Ishikawa (cell line): ENCODE measurements around the gene FXYD7.

ENCODE experiments used
- CEBPB ChIP-seq: IDR thresholded peaks from 2 replicates; pipeline ENCODE4 v1.6.1; 2012
- CREB1 ChIP-seq: IDR thresholded peaks from 2 replicates; pipeline ENCODE4 v1.6.1; 2012; ENCODE audit warnings: low read depth
- EGR1 ChIP-seq: IDR thresholded peaks from 2 replicates; pipeline ENCODE4 v1.6.1; 2012
- EP300 ChIP-seq: IDR thresholded peaks from 2 replicates; pipeline ENCODE4 v1.6.1; 2012; ENCODE audit warnings: borderline replicate concordance
- FOXM1 ChIP-seq: IDR thresholded peaks from 2 replicates; pipeline ENCODE4 v1.6.1; 2012; ENCODE audit warnings: low read depth, borderline replicate concordance
- NFIC ChIP-seq: IDR thresholded peaks from 2 replicates; pipeline ENCODE4 v1.6.1; 2012
- RAD21 ChIP-seq: IDR thresholded peaks from 2 replicates; pipeline ENCODE4 v1.6.1; 2012; ENCODE audit warnings: low read depth
- TAF1 ChIP-seq: IDR thresholded peaks from 2 replicates; pipeline ENCODE4 v1.6.1; 2012; ENCODE audit warnings: low read depth, mild to moderate bottlenecking
- TCF12 ChIP-seq: IDR thresholded peaks from 2 replicates; pipeline ENCODE4 v1.6.1; 2012; ENCODE audit warnings: low read depth
- TEAD4 ChIP-seq: IDR thresholded peaks from 2 replicates; pipeline ENCODE4 v1.6.1; 2012
- YY1 ChIP-seq: IDR thresholded peaks from 2 replicates; pipeline ENCODE4 v1.6.1; 2012; ENCODE audit warnings: low read depth
- ZBTB7A ChIP-seq: IDR thresholded peaks from 2 replicates; pipeline ENCODE4 v1.6.1; 2012; ENCODE audit warnings: low read depth
- TF ChIP-seq, protein P1 (sequence below): IDR thresholded peaks from 2 replicates; pipeline ENCODE4 v1.6.1; 2012
- TF ChIP-seq, protein P2 (sequence below): IDR thresholded peaks from 2 replicates; pipeline ENCODE4 v1.6.1; 2012; ENCODE audit warnings: low read depth, mild to moderate bottlenecking
- TF ChIP-seq, protein P3 (sequence below): IDR thresholded peaks from 2 replicates; pipeline ENCODE4 v1.6.1; 2012

FXYD7 gene, protein sequence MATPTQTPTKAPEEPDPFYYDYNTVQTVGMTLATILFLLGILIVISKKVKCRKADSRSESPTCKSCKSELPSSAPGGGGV

DNA sequence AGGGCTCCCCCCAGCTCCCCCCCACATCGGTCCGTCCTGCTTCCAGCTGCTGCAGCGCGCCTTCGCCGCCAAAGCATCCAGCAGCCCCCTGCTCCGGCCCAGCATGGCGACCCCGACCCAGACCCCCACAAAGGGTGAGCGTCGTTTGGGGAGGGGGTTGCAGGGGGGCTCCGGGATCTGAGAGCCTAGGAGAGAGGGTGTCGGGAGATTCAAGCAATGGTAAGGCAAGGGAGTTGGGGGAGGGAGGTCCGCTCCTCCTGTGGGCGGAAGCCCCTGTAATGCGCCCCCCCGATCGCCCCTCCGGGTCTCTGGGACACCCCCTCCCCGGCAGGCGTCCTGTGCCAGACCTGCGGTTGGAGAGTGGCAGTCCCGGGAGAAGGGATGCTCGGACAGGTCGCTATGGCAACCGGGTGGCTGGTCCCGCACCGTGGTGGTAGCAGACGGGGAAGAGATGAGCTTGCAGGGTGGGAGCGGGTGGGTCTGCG, at the start of gene FXYD7:
TSS of gene FXYD7 (plus strand) at position 25 of the 485 bp plus-strand sequence. CDS start at position 104, 79 bp downstream.
- no peak for TF ChIP-seq TEAD4
- TF ChIP-seq CEBPB = no peak
- TF ChIP-seq YY1 = no peak
- no peak for TF ChIP-seq TAF1
- TF ChIP-seq EGR1 = no peak
- TF ChIP-seq RAD21 = no peak
- no peak for TF ChIP-seq TCF12

DNA sequence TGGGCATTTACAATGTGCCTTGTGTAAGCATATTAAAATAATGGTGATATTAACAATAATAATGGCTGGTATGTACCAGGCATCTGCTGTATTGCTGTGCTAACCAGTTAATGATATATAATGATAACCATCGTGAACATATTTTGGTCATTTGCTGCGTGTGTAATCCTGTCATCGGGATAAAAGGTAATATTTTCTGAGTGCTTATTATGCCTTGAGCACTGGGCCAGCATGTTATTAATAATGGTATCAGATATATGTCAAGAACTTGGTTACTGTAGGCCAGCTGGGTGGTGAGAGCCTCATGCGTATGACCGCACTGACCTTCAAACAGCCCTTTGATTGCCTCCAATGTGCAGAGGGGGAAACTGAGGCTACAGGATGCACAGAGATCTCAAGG, 49.6 kb upstream of the FXYD7 start:
- TF ChIP-seq YY1 (no peak), EP300 (no peak), EGR1 (no peak), RAD21 (no peak)
- TF ChIP-seq, protein P1, sequence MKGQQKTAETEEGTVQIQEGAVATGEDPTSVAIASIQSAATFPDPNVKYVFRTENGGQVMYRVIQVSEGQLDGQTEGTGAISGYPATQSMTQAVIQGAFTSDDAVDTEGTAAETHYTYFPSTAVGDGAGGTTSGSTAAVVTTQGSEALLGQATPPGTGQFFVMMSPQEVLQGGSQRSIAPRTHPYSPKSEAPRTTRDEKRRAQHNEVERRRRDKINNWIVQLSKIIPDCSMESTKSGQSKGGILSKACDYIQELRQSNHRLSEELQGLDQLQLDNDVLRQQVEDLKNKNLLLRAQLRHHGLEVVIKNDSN = no peak

DNA sequence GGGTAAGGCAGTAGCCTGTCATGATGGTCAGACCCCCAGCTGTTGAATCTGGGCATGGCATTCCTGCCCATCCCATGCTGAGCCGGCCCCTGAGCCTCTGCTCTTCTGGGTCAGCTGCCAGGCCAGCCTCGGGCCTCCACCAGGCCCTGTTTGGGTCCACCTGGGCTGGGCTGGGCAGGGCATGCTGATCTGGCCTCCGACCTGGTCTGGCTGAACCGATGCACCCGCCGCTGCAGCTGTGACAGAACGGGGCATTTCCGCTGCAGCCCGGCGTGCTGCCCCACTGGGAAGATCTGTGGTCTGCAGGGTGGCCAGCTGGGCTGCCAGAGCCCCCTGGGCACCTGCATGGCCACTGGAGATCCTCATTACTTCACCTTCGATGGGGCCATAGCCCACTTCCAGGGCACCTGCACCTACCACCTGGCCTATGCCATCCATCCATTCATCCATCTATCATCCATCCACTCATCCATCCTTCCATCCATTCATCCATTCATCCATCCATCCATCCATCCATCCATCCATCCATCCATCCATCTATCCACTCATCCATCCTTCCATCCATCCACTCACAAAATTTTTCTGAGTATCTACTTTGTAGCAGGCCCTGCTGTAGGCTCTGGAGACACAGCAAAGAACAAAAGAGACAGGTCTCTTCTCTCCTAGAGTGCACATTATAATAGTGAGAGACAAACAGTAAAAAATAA, 49.0 kb upstream of the FXYD7 start:
- TF ChIP-seq TEAD4 = no peak
- TF ChIP-seq, protein P2, sequence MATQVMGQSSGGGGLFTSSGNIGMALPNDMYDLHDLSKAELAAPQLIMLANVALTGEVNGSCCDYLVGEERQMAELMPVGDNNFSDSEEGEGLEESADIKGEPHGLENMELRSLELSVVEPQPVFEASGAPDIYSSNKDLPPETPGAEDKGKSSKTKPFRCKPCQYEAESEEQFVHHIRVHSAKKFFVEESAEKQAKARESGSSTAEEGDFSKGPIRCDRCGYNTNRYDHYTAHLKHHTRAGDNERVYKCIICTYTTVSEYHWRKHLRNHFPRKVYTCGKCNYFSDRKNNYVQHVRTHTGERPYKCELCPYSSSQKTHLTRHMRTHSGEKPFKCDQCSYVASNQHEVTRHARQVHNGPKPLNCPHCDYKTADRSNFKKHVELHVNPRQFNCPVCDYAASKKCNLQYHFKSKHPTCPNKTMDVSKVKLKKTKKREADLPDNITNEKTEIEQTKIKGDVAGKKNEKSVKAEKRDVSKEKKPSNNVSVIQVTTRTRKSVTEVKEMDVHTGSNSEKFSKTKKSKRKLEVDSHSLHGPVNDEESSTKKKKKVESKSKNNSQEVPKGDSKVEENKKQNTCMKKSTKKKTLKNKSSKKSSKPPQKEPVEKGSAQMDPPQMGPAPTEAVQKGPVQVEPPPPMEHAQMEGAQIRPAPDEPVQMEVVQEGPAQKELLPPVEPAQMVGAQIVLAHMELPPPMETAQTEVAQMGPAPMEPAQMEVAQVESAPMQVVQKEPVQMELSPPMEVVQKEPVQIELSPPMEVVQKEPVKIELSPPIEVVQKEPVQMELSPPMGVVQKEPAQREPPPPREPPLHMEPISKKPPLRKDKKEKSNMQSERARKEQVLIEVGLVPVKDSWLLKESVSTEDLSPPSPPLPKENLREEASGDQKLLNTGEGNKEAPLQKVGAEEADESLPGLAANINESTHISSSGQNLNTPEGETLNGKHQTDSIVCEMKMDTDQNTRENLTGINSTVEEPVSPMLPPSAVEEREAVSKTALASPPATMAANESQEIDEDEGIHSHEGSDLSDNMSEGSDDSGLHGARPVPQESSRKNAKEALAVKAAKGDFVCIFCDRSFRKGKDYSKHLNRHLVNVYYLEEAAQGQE = no peak

DNA sequence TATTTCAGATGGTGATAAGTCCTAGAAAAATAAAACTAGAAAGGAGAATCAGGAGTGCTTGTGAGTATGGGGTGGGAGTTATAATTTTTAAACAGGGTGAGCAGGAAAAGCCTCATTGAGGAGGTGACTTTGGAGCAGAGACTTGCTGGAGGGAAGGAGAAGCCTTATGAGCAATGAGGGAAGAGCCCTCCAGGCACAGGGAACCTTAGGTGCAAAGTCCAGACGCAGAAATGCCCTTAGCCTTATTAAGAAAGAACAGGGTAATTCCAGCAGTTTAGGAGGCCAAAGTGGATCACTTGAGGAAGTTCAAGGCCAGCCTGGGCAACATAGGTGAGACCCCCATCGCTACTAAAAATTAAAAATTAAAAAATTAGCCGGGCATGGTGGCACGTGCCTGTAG, 48.4 kb upstream of the FXYD7 start:
- TF ChIP-seq TCF12 (no peak), ZBTB7A (no peak), NFIC (no peak), CREB1 (no peak), EGR1 (no peak), CEBPB (no peak), FOXM1 (no peak), RAD21 (no peak), TEAD4 (no peak), TAF1 (no peak), YY1 (no peak), EP300 (no peak)
- TF ChIP-seq, protein P3, sequence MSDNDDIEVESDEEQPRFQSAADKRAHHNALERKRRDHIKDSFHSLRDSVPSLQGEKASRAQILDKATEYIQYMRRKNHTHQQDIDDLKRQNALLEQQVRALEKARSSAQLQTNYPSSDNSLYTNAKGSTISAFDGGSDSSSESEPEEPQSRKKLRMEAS = no peak
- TF ChIP-seq, protein P2 = no peak
- TF ChIP-seq, protein P1 = no peak

DNA sequence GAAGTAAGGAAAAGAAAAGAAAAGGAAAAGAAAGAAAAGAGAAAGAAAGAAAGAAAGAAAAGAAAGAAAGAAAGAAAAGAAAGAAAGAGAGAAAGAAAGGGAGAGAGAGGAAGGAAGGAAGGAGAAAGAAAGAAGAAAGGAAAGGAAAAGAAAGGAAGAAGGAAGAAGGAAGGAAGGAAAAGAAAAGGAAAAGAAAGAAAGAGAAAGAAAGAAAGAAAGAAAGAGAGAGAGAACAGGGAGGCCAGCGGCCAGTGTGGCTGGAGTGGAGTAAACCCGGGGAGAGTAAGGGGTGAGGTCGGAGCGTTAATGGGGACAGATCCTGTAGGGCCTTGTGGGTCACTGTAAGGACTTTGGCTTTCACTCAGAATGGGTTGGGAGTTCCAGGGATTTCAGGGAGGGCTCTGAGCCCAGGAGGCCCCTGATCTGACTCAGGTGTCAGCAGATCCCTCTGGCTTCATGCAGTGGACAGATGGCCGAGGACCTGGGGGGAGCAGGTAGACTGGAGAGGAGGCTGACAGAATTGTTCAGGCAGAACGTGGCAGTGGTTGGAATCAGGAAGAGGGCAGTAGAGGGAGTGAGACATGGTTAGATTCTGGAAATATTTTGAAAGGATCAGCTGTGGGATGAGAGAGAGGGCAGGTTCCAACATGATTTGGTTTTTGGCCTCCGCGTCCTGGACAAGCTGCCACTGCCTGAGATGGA, 47.2 kb upstream of the FXYD7 start:
- TF ChIP-seq, protein P3 = no peak
- TF ChIP-seq, protein P2 = no peak
- TF ChIP-seq YY1 = no peak
